Prostate gland (tissue), 2 donors: ENCODE results near the gene TTYH3. TPM values are rescaled to one million over a fixed set of nuclear protein-coding genes. Genes with fewer than 3 reads are reported as not detected.

ENCODE experiments used
- DNase-seq: peaks from one replicate; pipeline ENCODE4 v3.0.0-alpha.2; 2019; ENCODE audit warnings: low spot score
- H3K27ac ChIP-seq, 2 donors: fragments of 200-600 bp; sonication (generic); 2 replicates each; pipeline ENCODE4 v1.5.1; 2017 to 2019
- H3K27me3 ChIP-seq: fragments of 200-600 bp; sonication (generic); replicated peaks from 2 replicates; pipeline ENCODE4 v1.5.1; 2019; ENCODE audit not compliant: insufficient read depth
- H3K36me3 ChIP-seq, 2 donors: fragments of 200-600 bp; sonication (generic); 1 replicate in 1 of 2; 2 replicates in 1 of 2; pipeline versions ENCODE4 v1.5.1 to v1.8.1; 2017 to 2019
- H3K4me1 ChIP-seq: fragments of 200-600 bp; sonication (generic); replicated peaks from 2 replicates; pipeline ENCODE4 v1.5.1; 2019
- H3K4me3 ChIP-seq, 2 donors: fragments of 200-600 bp; sonication (generic); 2 replicates each; pipeline ENCODE4 v1.5.1; 2017 to 2019
- H3K9me3 ChIP-seq: fragments of 200-600 bp; sonication (generic); 2 replicates; pipeline ENCODE4 v1.5.1; 2017
- POLR2A ChIP-seq: fragments of 450-650 bp; IDR thresholded peaks from one replicate; pipeline ENCODE4 v1.6.1; 2016; ENCODE audit warnings: antibody characterized with exemption, mild to moderate bottlenecking
- POLR2AphosphoS5 ChIP-seq: sonication (generic); formaldehyde crosslinking; IDR thresholded peaks from one replicate; pipeline ENCODE4 v1.6.1; 2017; ENCODE audit warnings: antibody characterized with exemption
- WGBS: methylation state at CpG from one replicate; pipeline ENCODE4 v1.1.5; 2018; 5-methylcytosine and 5-hydroxymethylcytosine counted together
- intact Hi-C: fragments of 100-400 bp; cut with DNase I; formaldehyde crosslinking; loops from one replicate; pipeline ENCODE4 v1.14.2; 2022
- total RNA-seq, 2 donors: library from RNA; depleted of rRNA; stranded (reverse); fragments of >200 nt; gene quantifications; one replicate each; pipeline ENCODE4 v1.1.0, GENCODE V29; 2016
- TF ChIP-seq, protein P1 (sequence below), 4 experiments: fragments of 200-600 bp in 2 of 4; fragments of 450-650 bp in 2 of 4; sonication (generic) in 2 of 4; IDR thresholded peaks; 1 replicate in 3 of 4; 2 replicates in 1 of 4; pipeline ENCODE4 v1.5.1; 2016 to 2019; ENCODE audit warnings: antibody characterized with exemption in 4 of 4, mild to moderate bottlenecking in 2 of 4, moderate library complexity in 2 of 4

TTYH3 gene
- total RNA-seq, 2 donors from 2014 or later = 30.1 to 76.2 TPM

DNA sequence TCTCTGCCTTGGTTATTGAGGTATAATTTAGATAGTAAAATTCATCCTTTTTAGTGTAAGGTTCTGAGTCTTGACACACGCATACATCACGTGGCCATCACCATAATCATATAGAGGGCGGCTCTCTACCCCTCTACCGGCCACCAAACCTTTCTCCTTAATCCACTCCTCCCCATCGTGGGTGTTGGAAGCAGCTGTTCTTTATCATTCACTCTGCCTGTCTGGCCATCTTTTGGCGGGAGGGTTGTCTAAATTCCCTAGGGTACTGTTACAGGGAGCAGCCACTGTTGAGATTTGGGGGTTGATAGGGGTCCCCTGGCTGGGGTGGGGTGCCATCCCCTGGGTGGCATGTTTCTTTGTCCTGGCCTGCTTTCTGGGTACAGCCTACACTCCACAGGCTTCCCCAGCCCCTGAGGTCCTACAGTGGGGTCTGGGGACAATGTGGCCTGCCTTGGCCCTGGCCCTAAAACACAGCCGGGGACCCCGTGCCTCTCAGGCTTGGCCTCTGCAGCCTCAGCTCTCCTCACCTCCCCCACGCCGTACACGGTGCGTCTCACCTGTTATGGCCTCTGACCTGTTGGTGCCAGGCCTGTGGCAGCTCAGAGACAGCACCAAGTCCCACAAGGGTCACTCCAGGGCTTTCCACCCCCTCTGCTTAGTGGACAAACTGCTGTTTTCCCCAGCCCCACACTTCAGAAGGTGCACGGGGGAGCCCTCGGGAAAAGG lies 73.7 kb downstream of the TTYH3 start:
- Histone ChIP-seq H3K9me3 (no peaks in the 10 kb centered on the region), H3K27me3 (no peaks in the 10 kb centered on the region), H3K36me3 (no peaks in the 10 kb centered on the region), H3K4me3 (no peak overlapping the region), H3K4me1 (no peaks in the 10 kb centered on the region), H3K27ac (no peak overlapping the region)
- no peak for DNase-seq
- no peak for TF ChIP-seq POLR2AphosphoS5
- TF ChIP-seq POLR2A = no peak
- TF ChIP-seq, protein P1, sequence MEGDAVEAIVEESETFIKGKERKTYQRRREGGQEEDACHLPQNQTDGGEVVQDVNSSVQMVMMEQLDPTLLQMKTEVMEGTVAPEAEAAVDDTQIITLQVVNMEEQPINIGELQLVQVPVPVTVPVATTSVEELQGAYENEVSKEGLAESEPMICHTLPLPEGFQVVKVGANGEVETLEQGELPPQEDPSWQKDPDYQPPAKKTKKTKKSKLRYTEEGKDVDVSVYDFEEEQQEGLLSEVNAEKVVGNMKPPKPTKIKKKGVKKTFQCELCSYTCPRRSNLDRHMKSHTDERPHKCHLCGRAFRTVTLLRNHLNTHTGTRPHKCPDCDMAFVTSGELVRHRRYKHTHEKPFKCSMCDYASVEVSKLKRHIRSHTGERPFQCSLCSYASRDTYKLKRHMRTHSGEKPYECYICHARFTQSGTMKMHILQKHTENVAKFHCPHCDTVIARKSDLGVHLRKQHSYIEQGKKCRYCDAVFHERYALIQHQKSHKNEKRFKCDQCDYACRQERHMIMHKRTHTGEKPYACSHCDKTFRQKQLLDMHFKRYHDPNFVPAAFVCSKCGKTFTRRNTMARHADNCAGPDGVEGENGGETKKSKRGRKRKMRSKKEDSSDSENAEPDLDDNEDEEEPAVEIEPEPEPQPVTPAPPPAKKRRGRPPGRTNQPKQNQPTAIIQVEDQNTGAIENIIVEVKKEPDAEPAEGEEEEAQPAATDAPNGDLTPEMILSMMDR (IDR thresholded peaks at IDR 0.05) = no peak
- whole genome bisulfite sequencing = 89% methylated on average over 14 of the region's 14 CpGs
- intact Hi-C loops = no loop called here

DNA sequence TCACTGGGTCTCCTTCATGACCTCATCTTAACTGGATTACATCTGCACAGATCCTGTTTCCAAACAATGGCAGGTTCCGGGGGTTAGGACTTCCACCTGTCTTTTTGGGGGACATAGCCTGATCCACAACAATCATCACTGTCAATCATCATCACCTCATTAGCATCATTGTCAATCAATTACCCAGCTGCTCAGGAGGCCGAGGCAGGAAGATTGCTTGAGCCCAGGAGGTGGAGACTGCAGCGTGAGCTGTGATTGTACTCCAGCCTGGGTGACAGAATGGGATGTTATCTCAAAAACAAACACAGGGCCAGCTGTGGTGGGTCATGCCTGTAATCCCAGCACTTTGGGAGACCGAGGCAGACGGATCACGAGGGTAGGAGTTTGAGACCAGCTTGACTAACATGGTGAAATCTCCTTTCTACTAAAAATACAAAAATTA lies 74.9 kb downstream of the TTYH3 start:
- H3K4me1 ChIP-seq = no peaks in the 10 kb centered on the region
- intact Hi-C loops = no loop called here
- no peak for DNase-seq
- no peaks in the 10 kb centered on the region for H3K9me3 ChIP-seq
- H3K36me3 ChIP-seq = no peaks in the 10 kb centered on the region
- no peak overlapping the region for H3K4me3 ChIP-seq
- H3K27ac ChIP-seq = no peak overlapping the region
- TF ChIP-seq, protein P1 (IDR thresholded peaks at IDR 0.05) = no peak
- TF ChIP-seq POLR2A = no peak
- TF ChIP-seq POLR2AphosphoS5 = no peak
- no peaks in the 10 kb centered on the region for H3K27me3 ChIP-seq
- 58% methylated on average over 6 of the region's 6 CpGs for WGBS

DNA sequence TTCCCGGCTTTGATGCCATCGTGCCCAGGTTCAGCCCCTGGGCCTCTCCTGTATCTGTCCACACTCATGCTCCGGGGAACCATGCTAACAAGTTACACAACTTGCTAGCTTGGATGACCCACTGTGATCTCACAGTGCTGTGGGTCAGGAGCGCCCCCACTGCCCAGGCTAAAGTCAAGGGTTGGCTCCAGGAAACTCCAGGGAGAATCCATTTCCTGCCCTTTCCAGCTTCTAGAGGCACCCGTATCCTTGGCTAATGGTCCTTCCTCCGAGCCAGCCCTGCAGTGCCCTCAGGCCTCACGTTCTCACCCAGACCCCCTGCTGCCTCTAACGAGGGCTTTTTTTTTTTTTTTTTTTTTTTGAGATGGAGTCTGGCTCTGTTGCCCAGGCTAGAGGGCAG lies 75.7 kb downstream of the TTYH3 start:
- WGBS = 77% methylated on average over 8 of the region's 8 CpGs
- DNase-seq = no peak
- Histone ChIP-seq H3K9me3 (no peaks in the 10 kb centered on the region), H3K4me3 (no peak overlapping the region), H3K27me3 (no peaks in the 10 kb centered on the region), H3K4me1 (no peaks in the 10 kb centered on the region), H3K27ac (no peak overlapping the region), H3K36me3 (no peaks in the 10 kb centered on the region)
- intact Hi-C loops = no loop called here
- TF ChIP-seq POLR2A (no peak), POLR2AphosphoS5 (no peak)
- TF ChIP-seq, protein P1 (IDR thresholded peaks at IDR 0.05) = no peak

DNA sequence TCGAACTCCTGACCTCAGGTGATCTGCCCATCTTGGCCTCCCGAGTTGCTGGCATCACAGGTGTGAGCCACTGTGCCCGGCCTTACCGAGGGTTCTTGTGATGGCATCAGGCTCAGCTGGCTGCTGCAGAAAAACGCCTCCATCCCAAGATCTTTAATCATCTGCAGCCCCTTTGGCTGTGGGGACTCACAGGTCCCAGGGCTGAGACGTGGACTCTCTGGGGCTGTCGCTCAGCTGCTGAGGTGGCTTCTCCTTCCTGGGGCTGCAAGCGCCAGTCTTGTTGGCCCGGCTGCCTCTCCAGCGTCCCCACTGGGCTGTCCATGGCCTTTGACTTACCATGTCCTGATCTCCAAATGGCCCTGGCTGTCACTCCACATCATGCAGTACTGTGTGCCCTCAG lies 76.3 kb downstream of the TTYH3 start:
- WGBS = 95% methylated on average over 10 of the region's 10 CpGs
- Histone ChIP-seq H3K4me1 (no peaks in the 10 kb centered on the region), H3K27me3 (no peaks in the 10 kb centered on the region), H3K27ac (no peak overlapping the region), H3K4me3 (no peak overlapping the region), H3K36me3 (no peaks in the 10 kb centered on the region), H3K9me3 (no peaks in the 10 kb centered on the region)
- TF ChIP-seq, protein P1 (IDR thresholded peaks at IDR 0.05) = no peak
- TF ChIP-seq POLR2AphosphoS5 (no peak), POLR2A (no peak)
- DNase-seq = no peak
- intact Hi-C loops = no loop called here
